Endodermal cell (in vitro differentiated cells): ENCODE results near the gene CBFA2T3. TPM values are rescaled to one million over a fixed set of nuclear protein-coding genes. Genes with fewer than 3 reads are reported as not detected.

ENCODE experiments used
- DNase-seq: peaks from one replicate; pipeline ENCODE4 v3.0.0-alpha.2; 2017
- H3K27ac ChIP-seq: 2 replicates; pipeline ENCODE4 v1.5.1; 2013; ENCODE audit warnings: mild to moderate bottlenecking, low read depth, low read length, moderate library complexity
- H3K27me3 ChIP-seq: 2 replicates; pipeline ENCODE4 v1.6.1; 2013; ENCODE audit warnings: mild to moderate bottlenecking, low read length, moderate library complexity; ENCODE audit not compliant: insufficient read depth, control insufficient read depth, poor library complexity, severe bottlenecking
- H3K36me3 ChIP-seq: 2 replicates; pipeline ENCODE4 v1.7.0; 2013; ENCODE audit warnings: mild to moderate bottlenecking, low read length, moderate library complexity; ENCODE audit not compliant: control insufficient read depth, insufficient read depth
- H3K4me1 ChIP-seq: one replicate; pipeline ENCODE4 v1.7.0; 2013; ENCODE audit warnings: low read length; ENCODE audit not compliant: control insufficient read depth, insufficient read depth
- H3K4me3 ChIP-seq: 2 replicates; pipeline ENCODE4 v1.5.1; 2013; ENCODE audit warnings: mild to moderate bottlenecking, low read length, moderate library complexity
- H3K9ac ChIP-seq: 2 replicates; pipeline ENCODE4 v1.6.1; 2013; ENCODE audit warnings: mild to moderate bottlenecking, low read length, moderate library complexity; ENCODE audit not compliant: poor library complexity, severe bottlenecking; ENCODE audit errors: extremely low read depth
- H3K9me3 ChIP-seq: 2 replicates; pipeline ENCODE4 v1.6.1; 2013; ENCODE audit warnings: mild to moderate bottlenecking, low read length, moderate library complexity; ENCODE audit not compliant: control insufficient read depth
- H3K27ac Mint-ChIP-seq: 2 replicates; pipeline ENCODE4 v1.8.0; 2020; ENCODE audit warnings: mixed read lengths
- H3K27me3 Mint-ChIP-seq: 2 replicates; pipeline ENCODE4 v1.8.0; 2021; ENCODE audit warnings: mild to moderate bottlenecking, mixed read lengths; ENCODE audit not compliant: insufficient read depth
- H3K36me3 Mint-ChIP-seq: 2 replicates; pipeline ENCODE4 v1.8.0; 2020; ENCODE audit warnings: low read depth, mixed read lengths
- H3K4me1 Mint-ChIP-seq: 2 replicates; pipeline ENCODE4 v1.8.0; 2020; ENCODE audit warnings: mixed read lengths
- H3K4me3 Mint-ChIP-seq: 2 replicates; pipeline ENCODE4 v1.8.0; 2020; ENCODE audit warnings: mild to moderate bottlenecking, moderate library complexity, mixed read lengths
- H3K9me3 Mint-ChIP-seq: 2 replicates; pipeline ENCODE4 v1.8.0; 2020; ENCODE audit warnings: mild to moderate bottlenecking, mixed read lengths
- WGBS, 2 experiments: methylation state at CpG; one replicate each; pipeline versions ENCODE4 v1.1.5 to v1.1.7; 2013; ENCODE audit warnings: missing lambda C conversion rate in 2 of 2, mixed read lengths in 1 of 2; ENCODE audit not compliant: insufficient coverage in 1 of 2, insufficient read length in 1 of 2; 5-methylcytosine and 5-hydroxymethylcytosine counted together
- total RNA-seq, 2 donors: library from RNA; stranded (reverse); fragmentation: NEBNext Ultra II Directional in 1 of 2; extraction: Animal tissue kit (Norgen Biotek cat#: 25700) in 1 of 2; gene quantifications; 2 replicates in 1 of 2; 3 replicates in 1 of 2; pipeline ENCODE4 v1.2.1, GENCODE V29; 2021
- TF ChIP-seq, protein P1 (sequence below): fragments of 200-600 bp; sonication (generic); conservative IDR thresholded peaks from 2 replicates; pipeline ENCODE4 v1.5.0; 2021; ENCODE audit warnings: antibody characterized with exemption, mild to moderate bottlenecking

CBFA2T3 gene
- total RNA-seq, 2 donors from 2014 or later: 1.0 to 3.1 TPM

DNA sequence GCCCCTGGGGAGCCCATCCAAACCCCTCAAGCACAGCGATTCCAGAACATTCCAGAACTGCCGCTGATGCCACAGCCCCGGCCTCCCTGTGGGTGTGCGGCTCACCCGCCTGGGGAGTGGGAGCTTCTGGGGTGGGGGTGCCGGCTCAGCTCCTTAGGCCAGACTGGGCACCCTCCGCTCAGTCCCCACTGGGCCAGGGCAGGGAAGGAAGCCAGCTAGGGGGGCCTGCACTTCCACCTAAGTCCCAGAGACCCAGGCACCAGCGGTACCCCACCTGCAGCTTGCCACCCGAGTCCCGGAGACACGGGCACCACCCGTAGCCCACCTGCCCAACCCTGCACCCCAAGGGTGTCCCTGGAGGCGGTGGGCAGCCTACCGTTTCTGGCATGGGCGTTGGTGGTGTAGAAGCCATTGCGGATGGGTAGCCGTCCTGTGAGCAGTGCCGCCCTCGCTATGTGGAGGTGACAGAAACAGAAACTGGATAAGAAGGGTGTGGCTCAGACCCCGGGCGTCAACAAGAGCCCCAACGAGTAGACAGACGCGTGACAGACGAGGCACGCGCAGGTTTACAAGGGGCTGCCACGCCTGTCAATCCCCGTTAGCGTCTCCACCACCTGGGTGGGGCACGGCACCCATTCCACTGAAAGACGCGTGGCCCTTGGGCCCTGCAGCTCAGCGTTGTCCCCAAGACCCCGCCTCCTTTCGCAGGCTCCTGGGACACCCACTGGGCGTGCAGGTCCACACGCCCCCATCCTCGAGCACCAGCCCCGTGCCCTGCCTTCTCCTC is 135.3 kb downstream of the CBFA2T3 start:
- Histone ChIP-seq H3K4me1 (no peaks in the 10 kb centered on the region), H3K9me3 (no peaks in the 10 kb centered on the region), H3K27me3 (no peaks in the 10 kb centered on the region), H3K4me3 (no peak overlapping the region), H3K36me3 (no peaks in the 10 kb centered on the region), H3K9ac (no peak overlapping the region), H3K27ac (no peak overlapping the region)
- TF ChIP-seq, protein P1, sequence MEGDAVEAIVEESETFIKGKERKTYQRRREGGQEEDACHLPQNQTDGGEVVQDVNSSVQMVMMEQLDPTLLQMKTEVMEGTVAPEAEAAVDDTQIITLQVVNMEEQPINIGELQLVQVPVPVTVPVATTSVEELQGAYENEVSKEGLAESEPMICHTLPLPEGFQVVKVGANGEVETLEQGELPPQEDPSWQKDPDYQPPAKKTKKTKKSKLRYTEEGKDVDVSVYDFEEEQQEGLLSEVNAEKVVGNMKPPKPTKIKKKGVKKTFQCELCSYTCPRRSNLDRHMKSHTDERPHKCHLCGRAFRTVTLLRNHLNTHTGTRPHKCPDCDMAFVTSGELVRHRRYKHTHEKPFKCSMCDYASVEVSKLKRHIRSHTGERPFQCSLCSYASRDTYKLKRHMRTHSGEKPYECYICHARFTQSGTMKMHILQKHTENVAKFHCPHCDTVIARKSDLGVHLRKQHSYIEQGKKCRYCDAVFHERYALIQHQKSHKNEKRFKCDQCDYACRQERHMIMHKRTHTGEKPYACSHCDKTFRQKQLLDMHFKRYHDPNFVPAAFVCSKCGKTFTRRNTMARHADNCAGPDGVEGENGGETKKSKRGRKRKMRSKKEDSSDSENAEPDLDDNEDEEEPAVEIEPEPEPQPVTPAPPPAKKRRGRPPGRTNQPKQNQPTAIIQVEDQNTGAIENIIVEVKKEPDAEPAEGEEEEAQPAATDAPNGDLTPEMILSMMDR: no peak
- Mint-ChIP-seq H3K4me1 (no peaks in the 10 kb centered on the region), H3K36me3 (peaks cover 12% of the 10 kb centered on the region), H3K27ac (no peak overlapping the region), H3K4me3 (no peak overlapping the region), H3K27me3 (no peaks in the 10 kb centered on the region), H3K9me3 (no peaks in the 10 kb centered on the region)
- DNase-seq: no peak
- 93 to 95% methylated on average over 25 to 40 of the region's 40 CpGs for WGBS, 2 experiments

DNA sequence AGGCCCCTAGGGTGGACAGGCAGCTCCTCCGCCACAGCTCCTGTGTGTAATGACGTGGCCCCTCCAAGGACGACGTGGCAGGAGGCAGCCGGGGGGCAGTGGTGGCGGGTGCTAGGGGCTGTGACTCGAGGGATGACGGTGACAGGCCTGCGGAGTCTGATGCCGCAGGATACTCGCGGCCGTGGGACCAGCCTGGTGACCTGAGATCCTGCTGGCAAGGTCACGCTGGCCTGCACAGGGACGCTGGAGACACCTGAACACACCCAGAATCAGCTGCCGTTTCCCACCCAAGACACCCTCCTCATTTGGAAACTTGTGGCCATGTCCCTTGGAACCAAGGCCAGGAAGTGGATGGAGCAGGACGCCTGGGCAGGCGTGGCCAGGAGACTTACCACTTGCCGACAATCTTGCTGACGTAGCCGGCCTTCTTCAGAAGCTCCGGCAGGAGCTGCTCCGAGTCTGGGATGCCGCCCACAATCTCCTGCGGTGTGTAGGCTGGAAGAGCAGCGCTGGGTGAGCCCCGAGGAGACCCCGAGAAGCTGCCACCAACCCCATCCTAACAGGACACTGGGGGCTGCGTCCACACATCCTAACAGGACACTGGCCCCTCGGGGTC is 136.3 kb downstream of the CBFA2T3 start:
- Mint-ChIP-seq H3K9me3 (no peaks in the 10 kb centered on the region), H3K4me1 (no peaks in the 10 kb centered on the region), H3K27me3 (no peaks in the 10 kb centered on the region), H3K27ac (no peak overlapping the region), H3K36me3 (peaks cover 12% of the 10 kb centered on the region), H3K4me3 (no peak overlapping the region)
- Histone ChIP-seq H3K9me3 (no peaks in the 10 kb centered on the region), H3K9ac (no peak overlapping the region), H3K36me3 (no peaks in the 10 kb centered on the region), H3K4me3 (no peak overlapping the region), H3K27ac (no peak overlapping the region), H3K27me3 (no peaks in the 10 kb centered on the region), H3K4me1 (no peaks in the 10 kb centered on the region)
- TF ChIP-seq, protein P1: no peak
- no peak for DNase-seq
- 91 to 96% methylated on average over 16 to 30 of the region's 30 CpGs for WGBS, 2 experiments

DNA sequence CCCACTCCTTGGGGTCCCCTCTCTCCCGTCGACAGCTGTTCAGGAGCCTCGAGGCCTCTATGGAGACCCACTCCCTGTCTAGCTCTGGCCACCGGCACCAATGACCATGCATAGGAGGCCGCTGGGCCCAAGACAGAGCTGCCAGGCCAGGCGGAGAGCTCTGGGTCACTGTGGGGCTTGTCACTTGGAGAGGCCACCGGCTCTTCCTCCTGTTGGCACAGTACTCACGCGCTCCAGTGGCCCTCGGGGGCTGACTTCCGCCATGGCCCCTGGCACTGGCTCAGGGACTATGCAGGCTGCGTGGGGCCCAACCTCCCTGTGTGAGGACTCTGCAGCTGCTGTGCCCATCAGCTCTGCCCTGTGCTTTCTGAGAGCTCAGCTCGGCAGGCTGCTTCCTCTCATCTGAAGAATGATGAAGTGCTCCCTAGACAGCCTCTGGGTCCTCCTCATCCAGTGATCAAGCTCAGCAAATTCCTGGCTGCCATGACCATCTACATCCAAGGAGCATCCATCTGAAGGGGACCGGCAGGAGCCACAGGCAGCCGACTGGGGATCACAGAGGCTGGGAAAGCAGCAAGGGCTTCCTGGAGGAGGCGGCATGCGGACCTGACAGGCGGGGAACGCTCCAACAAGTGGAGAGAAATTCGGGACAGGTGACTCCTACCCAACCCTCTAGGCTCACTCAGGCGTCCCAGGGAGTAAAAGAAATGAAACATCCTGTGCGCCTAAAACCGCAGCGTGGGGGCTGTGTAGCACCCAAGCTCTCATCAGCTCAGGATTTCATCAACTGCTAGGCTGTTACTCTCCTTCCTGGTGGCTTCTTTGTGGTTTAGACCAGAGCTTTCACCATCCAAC is 137.0 kb downstream of the CBFA2T3 start:
- Histone ChIP-seq H3K4me1 (no peaks in the 10 kb centered on the region), H3K9ac (no peak overlapping the region), H3K9me3 (no peaks in the 10 kb centered on the region), H3K4me3 (no peak overlapping the region), H3K27ac (no peak overlapping the region), H3K36me3 (no peaks in the 10 kb centered on the region), H3K27me3 (no peaks in the 10 kb centered on the region)
- Mint-ChIP-seq H3K4me3 (no peak overlapping the region), H3K4me1 (no peaks in the 10 kb centered on the region), H3K27ac (no peak overlapping the region), H3K27me3 (no peaks in the 10 kb centered on the region), H3K9me3 (no peaks in the 10 kb centered on the region), H3K36me3 (peaks cover 16% of the 10 kb centered on the region)
- TF ChIP-seq, protein P1: no peak
- 93 to 96% methylated on average over 17 to 24 of the region's 24 CpGs for WGBS, 2 experiments
- DNase-seq: no peak
